Hematopoietic multipotent progenitor cell treated with erythropoietin and hydrocortisone succinate and interleukin-3 and kit ligand, for 4 days (in vitro differentiated cells): ENCODE results near the gene NBPF26.
"Not testable (repeated sequence)": the region's sequence is repeated elsewhere in the genome, so short reads cannot be mapped to it uniquely, and the experiment has no call there.

Experiments
- DNase-seq: peaks from one replicate; pipeline ENCODE4 v3.0.0-alpha.2; 2015

NBPF26 gene

GRCh38 chr1:120859615-120860234 is 136.0 kb downstream of the NBPF26 start:
- not testable (repeated sequence) for DNase-seq

DNA sequence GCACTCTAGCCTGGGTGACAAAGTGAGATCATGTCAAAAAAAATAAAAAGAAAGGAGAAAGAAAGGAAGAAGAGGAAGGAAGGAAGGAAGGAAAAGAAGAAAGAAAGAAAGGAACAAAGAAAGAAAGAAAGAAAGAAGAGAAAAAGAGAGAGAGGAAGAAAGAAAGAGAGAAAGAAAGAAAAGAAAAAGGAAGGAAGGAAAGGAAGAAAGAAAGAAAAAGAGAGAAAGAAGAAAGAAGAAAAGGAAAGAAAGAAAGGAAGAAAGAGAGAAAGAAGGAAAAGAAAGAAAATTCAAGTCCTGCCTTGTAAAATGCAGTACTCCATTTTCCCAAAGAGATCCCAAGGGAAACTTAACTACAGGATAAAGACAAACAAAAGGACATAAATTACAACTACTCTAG is 154.5 kb downstream of the NBPF26 start:
- not testable (repeated sequence) for DNase-seq

DNA sequence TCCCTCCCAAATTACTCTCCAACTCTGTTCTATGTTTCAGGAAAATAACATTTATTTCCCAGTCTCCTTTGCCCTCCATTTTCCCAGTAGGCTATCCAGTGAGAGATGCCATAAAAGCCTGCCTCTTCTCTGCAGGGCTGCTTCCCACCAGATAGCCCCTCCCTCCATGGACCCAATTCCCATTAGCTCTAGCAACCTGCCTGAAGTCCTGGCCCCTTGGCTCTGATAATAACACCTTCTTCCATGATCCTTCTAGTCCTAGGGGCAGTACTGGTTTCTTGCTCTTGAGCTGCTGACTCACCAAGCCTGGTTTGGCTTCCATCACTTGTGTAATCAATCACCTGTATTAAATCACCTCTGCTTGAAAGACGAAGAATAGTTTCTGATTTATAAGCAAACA is 156.3 kb downstream of the NBPF26 start:
- not testable (repeated sequence) for DNase-seq

DNA sequence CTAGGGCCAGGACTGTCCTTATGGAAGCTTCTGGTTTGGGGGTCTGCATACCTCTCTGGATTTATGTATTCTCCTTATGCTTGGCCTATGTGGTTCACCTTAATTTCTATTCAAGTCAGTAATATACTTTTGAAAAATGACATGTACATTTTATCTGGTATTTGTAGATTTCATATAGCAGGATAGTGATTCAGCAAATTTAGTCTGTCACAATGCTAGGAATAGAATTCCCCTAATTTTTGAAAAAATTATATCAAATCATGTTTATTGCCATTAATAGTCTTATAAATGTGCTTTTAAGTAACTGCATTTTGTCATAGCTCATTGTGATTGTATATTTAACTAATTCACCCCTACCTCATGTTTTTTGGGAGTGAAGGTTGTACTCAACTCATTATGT is 158.2 kb downstream of the NBPF26 start:
- DNase-seq: not testable (repeated sequence)
